Measurements from ENCODE around the gene SCCPDH. TPM values are rescaled to one million over a fixed set of nuclear protein-coding genes. Genes with fewer than 3 reads are reported as not detected.
"Not testable (repeated sequence)": the region's sequence is repeated elsewhere in the genome, so short reads cannot be mapped to it uniquely, and the experiment has no call there.

Gene SCCPDH
- total RNA-seq, 1 donor from 2014 or later: 34.4 TPM

GRCh38 chr1:246727594-246727993, 3.4 kb downstream of the SCCPDH start:
- H3K27me3 Mint-ChIP-seq (ENCODE audit: unreplicated experiment): no peaks in the 10 kb centered on the region
- peaks cover 22% of the 10 kb centered on the region for H3K4me1 Mint-ChIP-seq (ENCODE audit: unreplicated experiment)
- DNase-seq (ENCODE audit: extremely low spot score, unreplicated experiment): no peak
- peaks cover 12% of the 10 kb centered on the region for H3K9me3 Mint-ChIP-seq (ENCODE audit: unreplicated experiment)
- no peak overlapping the region for H3K4me3 Mint-ChIP-seq (ENCODE audit: unreplicated experiment)
- no peak overlapping the region for H3K27ac Mint-ChIP-seq (ENCODE audit: unreplicated experiment)
- no peak for TF ChIP-seq CTCF (IDR thresholded peaks at IDR 0.05)
- peaks cover 52% of the 10 kb centered on the region for H3K36me3 Mint-ChIP-seq (ENCODE audit: unreplicated experiment)

- Mint-ChIP-seq H3K36me3 (ENCODE audit: unreplicated experiment) (peaks cover 52% of the 10 kb centered on the region), H3K9me3 (ENCODE audit: unreplicated experiment) (peaks cover 12% of the 10 kb centered on the region), H3K27me3 (ENCODE audit: unreplicated experiment) (no peaks in the 10 kb centered on the region), H3K4me3 (ENCODE audit: unreplicated experiment) (no peak overlapping the region), H3K4me1 (ENCODE audit: unreplicated experiment) (peaks cover 22% of the 10 kb centered on the region), H3K27ac (ENCODE audit: unreplicated experiment) (no peak overlapping the region)
- TF ChIP-seq CTCF (IDR thresholded peaks at IDR 0.05): no peak
- no peak for DNase-seq (ENCODE audit: extremely low spot score, unreplicated experiment)
Measured at GRCh38 chr1:246728311-246728710, 4.1 kb downstream of the SCCPDH start.

- not testable (repeated sequence) for H3K4me3 Mint-ChIP-seq (ENCODE audit: unreplicated experiment); H3K27ac Mint-ChIP-seq (ENCODE audit: unreplicated experiment); H3K27me3 Mint-ChIP-seq (ENCODE audit: unreplicated experiment); DNase-seq (ENCODE audit: extremely low spot score, unreplicated experiment)
- Mint-ChIP-seq H3K36me3 (ENCODE audit: unreplicated experiment) (peaks cover 58% of the 10 kb centered on the region), H3K9me3 (ENCODE audit: unreplicated experiment) (peaks cover 12% of the 10 kb centered on the region), H3K4me1 (ENCODE audit: unreplicated experiment) (peaks cover 22% of the 10 kb centered on the region)
Measured at GRCh38 chr1:246729040-246729439, 4.8 kb downstream of the SCCPDH start.

GRCh38 chr1:246730839-246731238, 6.6 kb downstream of the SCCPDH start:
- no peak for TF ChIP-seq CTCF (IDR thresholded peaks at IDR 0.05)
- H3K4me1 Mint-ChIP-seq (ENCODE audit: unreplicated experiment): peaks cover 12% of the 10 kb centered on the region
- no peak for DNase-seq (ENCODE audit: extremely low spot score, unreplicated experiment)
- H3K27me3 Mint-ChIP-seq (ENCODE audit: unreplicated experiment): no peaks in the 10 kb centered on the region
- H3K9me3 Mint-ChIP-seq (ENCODE audit: unreplicated experiment): peaks cover 12% of the 10 kb centered on the region
- H3K4me3 Mint-ChIP-seq (ENCODE audit: unreplicated experiment): no peak overlapping the region
- H3K36me3 Mint-ChIP-seq (ENCODE audit: unreplicated experiment): peaks cover 60% of the 10 kb centered on the region
- no peak overlapping the region for H3K27ac Mint-ChIP-seq (ENCODE audit: unreplicated experiment)

- not testable (repeated sequence) for H3K4me3 Mint-ChIP-seq (ENCODE audit: unreplicated experiment)
- peaks cover 12% of the 10 kb centered on the region for H3K9me3 Mint-ChIP-seq (ENCODE audit: unreplicated experiment)
Measured at GRCh38 chr1:246731873-246732272, 7.7 kb downstream of the SCCPDH start.

GRCh38 chr1:246733704-246734103, 9.5 kb downstream of the SCCPDH start:
- Mint-ChIP-seq H3K9me3 (ENCODE audit: unreplicated experiment) (peaks cover 7% of the 10 kb centered on the region), H3K4me1 (ENCODE audit: unreplicated experiment) (no peaks in the 10 kb centered on the region), H3K27me3 (ENCODE audit: unreplicated experiment) (no peaks in the 10 kb centered on the region), H3K36me3 (ENCODE audit: unreplicated experiment) (peaks cover 50% of the 10 kb centered on the region), H3K4me3 (ENCODE audit: unreplicated experiment) (no peak overlapping the region), H3K27ac (ENCODE audit: unreplicated experiment) (no peak overlapping the region)
- no peak for TF ChIP-seq CTCF (IDR thresholded peaks at IDR 0.05)
- no peak for DNase-seq (ENCODE audit: extremely low spot score, unreplicated experiment)

More at GRCh38 chr1:246731873-246732272, 7.7 kb downstream of the SCCPDH start:
- H3K27me3 Mint-ChIP-seq (ENCODE audit: unreplicated experiment); DNase-seq (ENCODE audit: extremely low spot score, unreplicated experiment); H3K27ac Mint-ChIP-seq (ENCODE audit: unreplicated experiment); H3K4me1 Mint-ChIP-seq (ENCODE audit: unreplicated experiment): not testable (repeated sequence)
- peaks cover 60% of the 10 kb centered on the region for H3K36me3 Mint-ChIP-seq (ENCODE audit: unreplicated experiment)

All from osteocyte (in vitro differentiated cells).